DND-41 (cell line): Measurements from ENCODE around the gene CRYGB.

Experiments used
- EZH2 ChIP-seq: IDR thresholded peaks from 3 replicates; pipeline ENCODE4 v1.6.1; 2012; ENCODE audit warnings: borderline replicate concordance, low read depth, mild to moderate bottlenecking, moderate library complexity, low read length, inconsistent platforms; ENCODE audit not compliant: severe bottlenecking
- TF ChIP-seq, protein P1 (sequence below): IDR thresholded peaks from 2 replicates; pipeline ENCODE4 v1.5.1; 2012; ENCODE audit warnings: borderline replicate concordance, low read length, moderate library complexity, mild to moderate bottlenecking; ENCODE audit not compliant: poor library complexity, severe bottlenecking; ENCODE audit errors: extremely low read depth

DNA sequence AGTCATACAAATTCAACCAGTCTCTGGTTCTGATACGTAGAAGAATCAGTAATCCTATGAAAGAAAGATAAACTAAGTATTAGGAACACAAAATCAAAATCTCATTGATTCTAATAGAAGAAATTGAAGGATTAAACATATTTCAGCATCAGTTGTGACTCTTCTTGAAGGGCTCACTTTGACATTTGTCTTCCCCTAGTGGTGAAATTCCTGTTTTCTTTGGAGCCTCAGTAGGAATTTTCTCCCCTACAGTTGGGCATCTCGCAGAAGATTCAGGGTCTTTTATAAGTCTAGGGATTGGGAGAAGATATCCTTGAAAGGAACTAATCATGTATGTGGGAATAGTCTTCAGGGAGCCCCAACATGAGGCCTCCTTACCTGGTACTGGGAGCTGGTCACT is 2.8 kb upstream of the CRYGB start:
- TF ChIP-seq EZH2: no peak
- TF ChIP-seq, protein P1, sequence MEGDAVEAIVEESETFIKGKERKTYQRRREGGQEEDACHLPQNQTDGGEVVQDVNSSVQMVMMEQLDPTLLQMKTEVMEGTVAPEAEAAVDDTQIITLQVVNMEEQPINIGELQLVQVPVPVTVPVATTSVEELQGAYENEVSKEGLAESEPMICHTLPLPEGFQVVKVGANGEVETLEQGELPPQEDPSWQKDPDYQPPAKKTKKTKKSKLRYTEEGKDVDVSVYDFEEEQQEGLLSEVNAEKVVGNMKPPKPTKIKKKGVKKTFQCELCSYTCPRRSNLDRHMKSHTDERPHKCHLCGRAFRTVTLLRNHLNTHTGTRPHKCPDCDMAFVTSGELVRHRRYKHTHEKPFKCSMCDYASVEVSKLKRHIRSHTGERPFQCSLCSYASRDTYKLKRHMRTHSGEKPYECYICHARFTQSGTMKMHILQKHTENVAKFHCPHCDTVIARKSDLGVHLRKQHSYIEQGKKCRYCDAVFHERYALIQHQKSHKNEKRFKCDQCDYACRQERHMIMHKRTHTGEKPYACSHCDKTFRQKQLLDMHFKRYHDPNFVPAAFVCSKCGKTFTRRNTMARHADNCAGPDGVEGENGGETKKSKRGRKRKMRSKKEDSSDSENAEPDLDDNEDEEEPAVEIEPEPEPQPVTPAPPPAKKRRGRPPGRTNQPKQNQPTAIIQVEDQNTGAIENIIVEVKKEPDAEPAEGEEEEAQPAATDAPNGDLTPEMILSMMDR: no peak
